ENCODE data around the gene CD83. TPM values are rescaled to one million over a fixed set of nuclear protein-coding genes. Genes with fewer than 3 reads are reported as not detected.

The CD83 gene
- total and polyA plus RNA-seq, 2 of the 8 experiments (the other 6 are each of a cell fraction or from before 2014, with no cell fraction given) = 4.6 to 8.5 TPM

GRCh38 chr6:14100138-14100537, 17.4 kb upstream of the CD83 start:
- CTCF ChIA-PET (ENCODE audit: partially characterized antibody) = interaction anchor here (1.3 kb wide), 1 partner anchor 10 kb away, joined by 3 read pairs; no protein-coding TSS in a partner anchor
- H3K23me2 ChIP-seq (ENCODE audit: low read depth, low read length) = no peaks in the 10 kb centered on the region
- no peak overlapping the region for H3K56ac ChIP-seq (replicated peaks; ENCODE audit: insufficient read length, low read depth, low read length)
- no peak overlapping the region for H3K4me3 ChIP-seq (ENCODE audit: extremely low read depth in 1 of 4, insufficient read depth in 2 of 4, low read depth in 3 of 4, low read length in 4 of 4)
- no peak overlapping the region for H2BK20ac ChIP-seq (ENCODE audit: low read length)
- no peak overlapping the region for H2BK12ac ChIP-seq (ENCODE audit: low read depth, low read length)
- FAIRE-seq (no peak), DNase-seq (ENCODE audit: low read depth in 1 of 2, low spot score in 2 of 2) (no peak)
- H3K4me1 ChIP-seq (replicated peaks in 1 of 4; ENCODE audit: control insufficient read depth in 3 of 4, insufficient read depth in 4 of 4, low read length in 3 of 4) = no peaks in the 10 kb centered on the region
- H2AK5ac ChIP-seq (ENCODE audit: low read depth, low read length) = no peak overlapping the region
- no peaks in the 10 kb centered on the region for H3K36me3 ChIP-seq (ENCODE audit: control insufficient read depth in 2 of 4, insufficient read depth in 4 of 4, low read length in 3 of 4)
- no peak overlapping the region for H4K5ac ChIP-seq (ENCODE audit: insufficient read length, low read depth, low read length)
- H4K91ac ChIP-seq (replicated peaks; ENCODE audit: insufficient read length, low read length) = no peak overlapping the region
- H2AFZ ChIP-seq (ENCODE audit: low read length) = no peak overlapping the region
- POLR2A ChIA-PET (ENCODE audit: partially characterized antibody) = no interaction called here
- no peak overlapping the region for H2BK120ac ChIP-seq (replicated peaks; ENCODE audit: low read depth, low read length)
- no peaks in the 10 kb centered on the region for H4K20me1 ChIP-seq (replicated peaks in 1 of 2; ENCODE audit: control insufficient read depth in 1 of 2, insufficient read depth in 2 of 2, low read length in 2 of 2)
- no peak overlapping the region for H2BK15ac ChIP-seq (ENCODE audit: low read length)
- no peak overlapping the region for H4K8ac ChIP-seq (ENCODE audit: extremely low read depth, insufficient read depth, low read length)
- no peaks in the 10 kb centered on the region; a peak in 1 of 7 replicates for H3K27me3 ChIP-seq (replicated peaks in 1 of 4; ENCODE audit: control insufficient read depth in 3 of 4, extremely low read depth in 1 of 4, insufficient read depth in 3 of 4, low read length in 3 of 4)
- H3K23ac ChIP-seq (ENCODE audit: insufficient read length) = no peak overlapping the region
- H3K9ac ChIP-seq (replicated peaks in 1 of 4; ENCODE audit: extremely low read depth in 1 of 4, low read depth in 3 of 4, low read length in 3 of 4) = no peak overlapping the region
- no peaks in the 10 kb centered on the region for H3K79me2 ChIP-seq (ENCODE audit: control insufficient read depth in 1 of 2, insufficient read depth in 2 of 2, low read length in 2 of 2)
- no peaks in the 10 kb centered on the region for H3K9me3 ChIP-seq (ENCODE audit: insufficient read depth in 2 of 2, low read depth in 1 of 2, low read length in 1 of 2)
- H3K4me2 ChIP-seq (ENCODE audit: insufficient read depth in 1 of 2, low read depth in 2 of 2, low read length in 2 of 2) = no peak overlapping the region
- TF ChIP-seq JUN (IDR thresholded peaks at IDR 0.05; ENCODE audit: low read depth, low read length) = no peak
- no peak for TF ChIP-seq RNF2 (IDR thresholded peaks at IDR 0.05; ENCODE audit: borderline replicate concordance, low read depth, low read length, missing control alignments, poor library complexity, severe bottlenecking)
- no peak for TF ChIP-seq SIX5 (IDR thresholded peaks at IDR 0.05; ENCODE audit: low read depth, low read length)
- no peak for TF ChIP-seq CHD2 (IDR thresholded peaks at IDR 0.05; ENCODE audit: low read length)
- TF ChIP-seq POLR2A (IDR thresholded peaks at IDR 0.05; ENCODE audit: control extremely low read depth in 1 of 2, low read depth in 2 of 2, low read length in 2 of 2) = no peak
- TF ChIP-seq BACH1 (IDR thresholded peaks at IDR 0.05; ENCODE audit: low read length) = no peak
- no peak for TF ChIP-seq KDM4A (IDR thresholded peaks at IDR 0.05; ENCODE audit: low read depth, low read length, severe bottlenecking)
- TF ChIP-seq KDM1A (IDR thresholded peaks at IDR 0.05; ENCODE audit: borderline replicate concordance, low read length) = no peak
- no peak for TF ChIP-seq CREB1 (IDR thresholded peaks at IDR 0.05)
- no peak for TF ChIP-seq BRCA1 (IDR thresholded peaks at IDR 0.05; ENCODE audit: low read depth, low read length)
- no peak for TF ChIP-seq SIN3A (conservative IDR thresholded peaks at IDR 0.05 in 1 of 2, IDR thresholded peaks at IDR 0.05 in 1 of 2; ENCODE audit: low read depth in 1 of 2, low read length in 2 of 2)
- H3K79me1 ChIP-seq (ENCODE audit: low read depth, low read length) = no peaks in the 10 kb centered on the region
- H3K18ac ChIP-seq (ENCODE audit: extremely low read depth, low read length) = no peak overlapping the region
- no peak overlapping the region for H3K4ac ChIP-seq (replicated peaks; ENCODE audit: insufficient read length, low read depth, low read length)
- WGBS, 2 experiments (ENCODE audit: extremely low coverage in 1 of 2, insufficient coverage in 1 of 2, insufficient read length in 1 of 2, insufficient replicate concordance in 2 of 2, low coverage in 1 of 2, low lambda C conversion rate in 2 of 2, missing lambda C conversion rate in 1 of 2) = 95% methylated on average over 3 of the region's 3 CpGs; no CpG with 5 or more reads in 1 of the 2 experiments
- H2BK5ac ChIP-seq (ENCODE audit: low read depth, low read length) = no peak overlapping the region
- no peak overlapping the region for H3K27ac ChIP-seq (ENCODE audit: low read depth, low read length)
- H3K14ac ChIP-seq (ENCODE audit: insufficient read length) = no peak overlapping the region
